Retinal pigment epithelial cell (primary cell): ENCODE results near the gene DHX15.

Experiments used
- DNase-seq: peaks from one replicate; pipeline ENCODE4 v3.0.0-alpha.2; 2010; ENCODE audit warnings: low read depth
- H3K4me3 ChIP-seq: 2 replicates; pipeline ENCODE4 v1.5.1; 2011; ENCODE audit warnings: mild to moderate bottlenecking, low read length, control low read depth, moderate library complexity
- CTCF ChIP-seq: conservative IDR thresholded peaks from 2 replicates; pipeline ENCODE4 v1.5.1; 2011; ENCODE audit warnings: low read depth, low read length, control low read depth, inconsistent platforms

The DHX15 gene

GRCh38 chr4:24495388-24495787 lies 89.0 kb downstream of the DHX15 start:
- TF ChIP-seq CTCF, result no peak
- no peak for DNase-seq
- H3K4me3 ChIP-seq, result no peak overlapping the region

GRCh38 chr4:24489870-24490269 lies 94.5 kb downstream of the DHX15 start:
- TF ChIP-seq CTCF, result no peak
- DNase-seq, result no peak
- no peak overlapping the region for H3K4me3 ChIP-seq

- no peak for DNase-seq
- no peak overlapping the region for H3K4me3 ChIP-seq
- TF ChIP-seq CTCF, result peak; percentile 93
These were observed 95.8 kb downstream of the DHX15 start for GRCh38 chr4:24488399-24489164.

GRCh38 chr4:24482871-24483270 lies 101.5 kb downstream of the DHX15 start:
- DNase-seq, result no peak
- no peak for TF ChIP-seq CTCF
- H3K4me3 ChIP-seq, result no peak overlapping the region

- no peak overlapping the region for H3K4me3 ChIP-seq
- peak; percentile 70 for DNase-seq
- TF ChIP-seq CTCF, result peak; percentile 19
These were observed 106.4 kb downstream of the DHX15 start for GRCh38 chr4:24477919-24478318.
